Measurements from ENCODE around the gene SDC1. TPM values are rescaled to one million over a fixed set of nuclear protein-coding genes. Genes with fewer than 3 reads are reported as not detected.

Gene SDC1
- total and polyA plus RNA-seq, 5 donors from 2014 or later, result not detected

DNA sequence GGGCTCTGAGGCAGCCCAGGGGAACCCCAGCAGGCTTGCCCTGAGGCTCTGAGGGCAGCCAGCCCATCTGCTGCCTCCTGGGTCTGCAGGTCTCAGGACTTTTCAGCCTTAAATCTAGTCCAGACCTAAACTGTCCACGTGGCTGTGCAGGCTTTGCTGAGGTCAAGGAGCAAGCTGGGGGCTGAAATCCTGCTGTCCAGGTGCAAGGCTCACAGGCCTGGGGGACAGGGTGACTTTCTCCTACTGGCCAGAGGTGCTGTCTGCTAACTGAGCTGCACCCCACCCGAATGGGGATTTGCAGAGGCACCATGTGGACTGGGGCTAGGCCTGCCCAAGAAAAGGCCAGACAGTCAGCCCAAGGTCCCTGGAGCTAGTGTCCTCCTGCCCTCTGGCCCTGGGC, 32.1 kb downstream of the SDC1 start:
- Histone ChIP-seq H3K27ac (ENCODE audit: insufficient read depth, low read length, poor library complexity, severe bottlenecking) (no peak overlapping the region), H3K9me3 (ENCODE audit: control insufficient read depth in 2 of 2, low read length in 2 of 2) (no peaks in the 10 kb centered on the region), H3K4me1 (ENCODE audit: control insufficient read depth, insufficient read depth, low read length, poor library complexity, severe bottlenecking) (no peaks in the 10 kb centered on the region), H3K4me3 (ENCODE audit: low read depth, low read length) (no peak overlapping the region), H3K36me3 (ENCODE audit: control insufficient read depth, insufficient read depth, low read length) (no peaks in the 10 kb centered on the region), H3K27me3 (ENCODE audit: control insufficient read depth, insufficient read depth, low read length) (no peaks in the 10 kb centered on the region)
- H3K9me3 Mint-ChIP-seq, result no peaks in the 10 kb centered on the region
- H3K27me3 Mint-ChIP-seq, result peaks cover 5% of the 10 kb centered on the region
- DNase-seq, result no peak
- no peak for ATAC-seq (ENCODE audit: low read depth in 2 of 2)
- no peaks in the 10 kb centered on the region for H3K36me3 Mint-ChIP-seq
- no peak overlapping the region for H3K27ac Mint-ChIP-seq
- H3K4me3 Mint-ChIP-seq, result no peak overlapping the region
- no peaks in the 10 kb centered on the region for H3K4me1 Mint-ChIP-seq

- DNase-seq, result no peak
- H3K36me3 ChIP-seq (ENCODE audit: control insufficient read depth, insufficient read depth, low read length), result no peaks in the 10 kb centered on the region
- no peaks in the 10 kb centered on the region for H3K36me3 Mint-ChIP-seq
- H3K27ac Mint-ChIP-seq, result no peak overlapping the region
- no peak for ATAC-seq (ENCODE audit: low read depth in 2 of 2)
- H3K9me3 Mint-ChIP-seq, result no peaks in the 10 kb centered on the region
- H3K4me1 Mint-ChIP-seq, result no peaks in the 10 kb centered on the region
- no peak overlapping the region for H3K4me3 ChIP-seq (ENCODE audit: low read depth, low read length)
- H3K4me1 ChIP-seq (ENCODE audit: control insufficient read depth, insufficient read depth, low read length, poor library complexity, severe bottlenecking), result no peaks in the 10 kb centered on the region
- H3K9me3 ChIP-seq (ENCODE audit: control insufficient read depth in 2 of 2, low read length in 2 of 2), result no peaks in the 10 kb centered on the region
- peaks cover 5% of the 10 kb centered on the region for H3K27me3 Mint-ChIP-seq
- no peak overlapping the region for H3K4me3 Mint-ChIP-seq
- H3K27me3 ChIP-seq (ENCODE audit: control insufficient read depth, insufficient read depth, low read length), result no peaks in the 10 kb centered on the region
- no peak overlapping the region for H3K27ac ChIP-seq (ENCODE audit: insufficient read depth, low read length, poor library complexity, severe bottlenecking)
These were observed 33.0 kb downstream of the SDC1 start for GRCh38 chr2:20191714-20192569.

GRCh38 chr2:20190876-20191713, 33.8 kb downstream of the SDC1 start:
- Mint-ChIP-seq H3K4me1 (no peaks in the 10 kb centered on the region), H3K4me3 (no peak overlapping the region), H3K27ac (no peak overlapping the region), H3K9me3 (no peaks in the 10 kb centered on the region), H3K27me3 (peaks cover 1% of the 10 kb centered on the region), H3K36me3 (no peaks in the 10 kb centered on the region)
- Histone ChIP-seq H3K4me1 (ENCODE audit: control insufficient read depth, insufficient read depth, low read length, poor library complexity, severe bottlenecking) (no peaks in the 10 kb centered on the region), H3K36me3 (ENCODE audit: control insufficient read depth, insufficient read depth, low read length) (no peaks in the 10 kb centered on the region), H3K27me3 (ENCODE audit: control insufficient read depth, insufficient read depth, low read length) (no peaks in the 10 kb centered on the region), H3K4me3 (ENCODE audit: low read depth, low read length) (no peak overlapping the region), H3K27ac (ENCODE audit: insufficient read depth, low read length, poor library complexity, severe bottlenecking) (no peak overlapping the region), H3K9me3 (ENCODE audit: control insufficient read depth in 2 of 2, low read length in 2 of 2) (no peaks in the 10 kb centered on the region)
- ATAC-seq (ENCODE audit: low read depth in 2 of 2), result no peak
- peak in 1 of 3 donors; percentile 7 for DNase-seq

DNA sequence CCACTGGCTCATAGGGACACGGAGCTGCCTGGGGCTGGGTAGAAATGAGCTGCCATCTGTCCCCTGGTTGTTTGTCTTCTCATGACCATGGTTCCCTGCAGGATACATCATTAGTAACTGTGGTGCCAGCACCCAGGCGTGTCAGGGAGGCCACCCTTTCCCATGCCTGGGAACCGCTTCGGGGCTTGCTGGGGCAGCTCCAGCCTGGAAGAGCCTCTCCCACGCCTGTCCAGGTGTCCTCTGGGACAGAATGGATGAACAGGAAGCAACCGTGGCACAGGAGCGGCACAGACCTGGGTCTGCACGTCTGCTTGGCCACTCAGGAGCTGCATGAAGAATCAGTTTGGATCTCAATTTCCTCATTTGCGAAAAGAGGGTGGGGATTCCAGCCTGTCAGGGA, 34.8 kb downstream of the SDC1 start:
- ATAC-seq (ENCODE audit: low read depth in 2 of 2) (no peak), DNase-seq (no peak)
- H3K4me3 ChIP-seq (ENCODE audit: low read depth, low read length), result no peak overlapping the region
- no peak overlapping the region for H3K27ac Mint-ChIP-seq
- H3K36me3 Mint-ChIP-seq, result no peaks in the 10 kb centered on the region
- H3K9me3 Mint-ChIP-seq, result no peaks in the 10 kb centered on the region
- no peak overlapping the region for H3K4me3 Mint-ChIP-seq
- no peaks in the 10 kb centered on the region for H3K9me3 ChIP-seq (ENCODE audit: control insufficient read depth in 2 of 2, low read length in 2 of 2)
- no peaks in the 10 kb centered on the region for H3K4me1 ChIP-seq (ENCODE audit: control insufficient read depth, insufficient read depth, low read length, poor library complexity, severe bottlenecking)
- H3K27ac ChIP-seq (ENCODE audit: insufficient read depth, low read length, poor library complexity, severe bottlenecking), result no peak overlapping the region
- no peaks in the 10 kb centered on the region for H3K27me3 Mint-ChIP-seq
- H3K36me3 ChIP-seq (ENCODE audit: control insufficient read depth, insufficient read depth, low read length), result no peaks in the 10 kb centered on the region
- H3K27me3 ChIP-seq (ENCODE audit: control insufficient read depth, insufficient read depth, low read length), result no peaks in the 10 kb centered on the region
- H3K4me1 Mint-ChIP-seq, result no peaks in the 10 kb centered on the region

DNA sequence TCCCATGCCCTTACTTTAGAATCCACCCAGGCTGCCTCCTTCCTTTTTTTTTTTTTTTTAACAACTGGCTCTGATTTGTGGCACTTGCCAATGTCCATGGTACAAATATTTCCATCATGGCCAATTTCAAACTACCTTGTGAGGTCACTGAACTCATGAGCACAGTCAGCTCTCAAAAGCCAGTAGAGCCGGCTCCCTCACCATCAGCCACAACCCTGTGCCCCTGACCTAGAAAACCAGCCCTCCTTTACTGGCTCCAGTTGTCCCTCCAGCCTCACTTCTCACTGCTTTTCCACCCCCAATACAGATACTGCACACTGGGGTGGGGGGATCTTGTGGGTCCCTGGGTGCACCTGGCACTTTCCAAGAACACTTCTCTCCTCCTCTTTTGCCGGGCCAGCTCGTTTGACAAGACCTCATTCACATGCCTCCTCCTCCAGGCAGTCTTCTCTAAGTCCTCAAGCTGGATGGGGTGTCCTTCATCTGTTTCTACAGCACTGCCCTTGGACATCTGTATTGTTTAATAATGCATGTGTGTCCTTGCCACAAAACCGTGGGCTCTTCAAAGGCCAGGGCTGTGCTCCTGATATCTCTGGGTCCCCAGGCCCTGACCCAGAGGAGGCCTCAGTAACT, 35.5 kb downstream of the SDC1 start:
- DNase-seq, result no peak
- H3K36me3 ChIP-seq (ENCODE audit: control insufficient read depth, insufficient read depth, low read length), result no peaks in the 10 kb centered on the region
- no peaks in the 10 kb centered on the region for H3K4me1 ChIP-seq (ENCODE audit: control insufficient read depth, insufficient read depth, low read length, poor library complexity, severe bottlenecking)
- no peaks in the 10 kb centered on the region for H3K36me3 Mint-ChIP-seq
- H3K9me3 Mint-ChIP-seq, result no peaks in the 10 kb centered on the region
- H3K27me3 Mint-ChIP-seq, result no peaks in the 10 kb centered on the region
- H3K27ac Mint-ChIP-seq, result no peak overlapping the region
- no peaks in the 10 kb centered on the region for H3K9me3 ChIP-seq (ENCODE audit: control insufficient read depth in 2 of 2, low read length in 2 of 2)
- no peaks in the 10 kb centered on the region for H3K27me3 ChIP-seq (ENCODE audit: control insufficient read depth, insufficient read depth, low read length)
- ATAC-seq (ENCODE audit: low read depth in 2 of 2), result no peak
- no peak overlapping the region for H3K4me3 Mint-ChIP-seq
- no peak overlapping the region for H3K27ac ChIP-seq (ENCODE audit: insufficient read depth, low read length, poor library complexity, severe bottlenecking)
- no peak overlapping the region for H3K4me3 ChIP-seq (ENCODE audit: low read depth, low read length)
- H3K4me1 Mint-ChIP-seq, result no peaks in the 10 kb centered on the region

GRCh38 chr2:20188851-20189250, 36.1 kb downstream of the SDC1 start:
- no peak overlapping the region for H3K27ac ChIP-seq (ENCODE audit: insufficient read depth, low read length, poor library complexity, severe bottlenecking)
- H3K4me1 ChIP-seq (ENCODE audit: control insufficient read depth, insufficient read depth, low read length, poor library complexity, severe bottlenecking), result no peaks in the 10 kb centered on the region
- H3K36me3 Mint-ChIP-seq, result no peaks in the 10 kb centered on the region
- H3K27me3 Mint-ChIP-seq, result no peaks in the 10 kb centered on the region
- H3K4me3 Mint-ChIP-seq, result no peak overlapping the region
- H3K27me3 ChIP-seq (ENCODE audit: control insufficient read depth, insufficient read depth, low read length), result no peaks in the 10 kb centered on the region
- no peak overlapping the region for H3K4me3 ChIP-seq (ENCODE audit: low read depth, low read length)
- no peak for DNase-seq
- no peaks in the 10 kb centered on the region for H3K9me3 ChIP-seq (ENCODE audit: control insufficient read depth in 2 of 2, low read length in 2 of 2)
- no peaks in the 10 kb centered on the region for H3K4me1 Mint-ChIP-seq
- H3K27ac Mint-ChIP-seq, result no peak overlapping the region
- no peaks in the 10 kb centered on the region for H3K9me3 Mint-ChIP-seq
- ATAC-seq (ENCODE audit: low read depth in 2 of 2), result no peak
- H3K36me3 ChIP-seq (ENCODE audit: control insufficient read depth, insufficient read depth, low read length), result no peaks in the 10 kb centered on the region

- Histone ChIP-seq H3K27ac (ENCODE audit: insufficient read depth, low read length, poor library complexity, severe bottlenecking) (no peak overlapping the region), H3K27me3 (ENCODE audit: control insufficient read depth, insufficient read depth, low read length) (no peaks in the 10 kb centered on the region), H3K4me1 (ENCODE audit: control insufficient read depth, insufficient read depth, low read length, poor library complexity, severe bottlenecking) (no peaks in the 10 kb centered on the region), H3K9me3 (ENCODE audit: control insufficient read depth in 2 of 2, low read length in 2 of 2) (no peaks in the 10 kb centered on the region), H3K36me3 (ENCODE audit: control insufficient read depth, insufficient read depth, low read length) (no peaks in the 10 kb centered on the region), H3K4me3 (ENCODE audit: low read depth, low read length) (no peak overlapping the region)
- Mint-ChIP-seq H3K4me3 (no peak overlapping the region), H3K4me1 (no peaks in the 10 kb centered on the region), H3K9me3 (no peaks in the 10 kb centered on the region), H3K27me3 (no peaks in the 10 kb centered on the region), H3K36me3 (no peaks in the 10 kb centered on the region), H3K27ac (no peak overlapping the region)
- no peak for DNase-seq
- no peak for ATAC-seq (ENCODE audit: low read depth in 2 of 2)
These were observed 36.7 kb downstream of the SDC1 start for GRCh38 chr2:20188201-20188600.
